ENCODE results near the gene LMO1.

DNA sequence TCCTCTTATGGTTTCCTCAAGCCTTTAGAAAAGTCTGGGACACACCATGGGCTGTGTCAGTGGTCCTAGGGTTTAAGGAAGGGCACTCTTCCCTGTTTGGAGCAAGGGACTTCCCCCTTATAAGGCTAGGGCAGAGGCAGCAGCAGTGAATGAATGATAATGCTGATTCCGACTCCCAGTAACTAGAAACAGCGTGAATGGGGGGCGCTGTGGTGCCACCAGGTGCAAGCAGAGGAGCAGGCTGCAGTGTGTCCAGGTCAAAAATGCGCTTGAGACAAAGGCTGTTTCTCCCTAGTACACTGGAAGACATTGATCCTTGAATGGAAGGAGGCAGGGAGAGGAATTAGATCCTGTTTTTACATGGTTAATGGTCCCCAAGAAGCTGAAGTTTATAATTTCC, 83.2 kb downstream of the LMO1 start:
- TF ChIP-seq, protein P1, sequence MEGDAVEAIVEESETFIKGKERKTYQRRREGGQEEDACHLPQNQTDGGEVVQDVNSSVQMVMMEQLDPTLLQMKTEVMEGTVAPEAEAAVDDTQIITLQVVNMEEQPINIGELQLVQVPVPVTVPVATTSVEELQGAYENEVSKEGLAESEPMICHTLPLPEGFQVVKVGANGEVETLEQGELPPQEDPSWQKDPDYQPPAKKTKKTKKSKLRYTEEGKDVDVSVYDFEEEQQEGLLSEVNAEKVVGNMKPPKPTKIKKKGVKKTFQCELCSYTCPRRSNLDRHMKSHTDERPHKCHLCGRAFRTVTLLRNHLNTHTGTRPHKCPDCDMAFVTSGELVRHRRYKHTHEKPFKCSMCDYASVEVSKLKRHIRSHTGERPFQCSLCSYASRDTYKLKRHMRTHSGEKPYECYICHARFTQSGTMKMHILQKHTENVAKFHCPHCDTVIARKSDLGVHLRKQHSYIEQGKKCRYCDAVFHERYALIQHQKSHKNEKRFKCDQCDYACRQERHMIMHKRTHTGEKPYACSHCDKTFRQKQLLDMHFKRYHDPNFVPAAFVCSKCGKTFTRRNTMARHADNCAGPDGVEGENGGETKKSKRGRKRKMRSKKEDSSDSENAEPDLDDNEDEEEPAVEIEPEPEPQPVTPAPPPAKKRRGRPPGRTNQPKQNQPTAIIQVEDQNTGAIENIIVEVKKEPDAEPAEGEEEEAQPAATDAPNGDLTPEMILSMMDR (conservative IDR thresholded peaks at IDR 0.05; ENCODE audit: low read length): no peak
- TF ChIP-seq EZH2phosphoT487 (IDR thresholded peaks at IDR 0.05; ENCODE audit: borderline replicate concordance): no peak

Data from Loucy (cell line).